ENCODE results near the gene DSTN.

The DSTN gene

GRCh38 chr20:17655865-17656479 is 86.1 kb downstream of the DSTN start:
- no peak; the same call in 2 of the 3 replicates for ATAC-seq
- TF ChIP-seq ZFP3 (CRISPR knock-in tag; IDR thresholded peaks at IDR 0.05) (no peak), TCF4 (CRISPR knock-in tag; IDR thresholded peaks at IDR 0.05; ENCODE audit: borderline replicate concordance) (no peak), ZNF565 (CRISPR knock-in tag; conservative IDR thresholded peaks at IDR 0.05; ENCODE audit: low read depth) (no peak), PPARA (CRISPR knock-in tag; IDR thresholded peaks at IDR 0.05; ENCODE audit: borderline replicate concordance) (no peak), ZC3H10 (CRISPR knock-in tag; IDR thresholded peaks at IDR 0.05) (no peak), ZNF70 (CRISPR knock-in tag; IDR thresholded peaks at IDR 0.05) (no peak), ESRRG (CRISPR knock-in tag; IDR thresholded peaks at IDR 0.05) (no peak), ARNTL (CRISPR knock-in tag; IDR thresholded peaks at IDR 0.05; ENCODE audit: borderline replicate concordance, low read depth) (no peak), OSR1 (CRISPR knock-in tag; IDR thresholded peaks at IDR 0.05) (no peak), CSRNP3 (CRISPR knock-in tag; IDR thresholded peaks at IDR 0.05) (no peak), ISL1 (CRISPR knock-in tag; IDR thresholded peaks at IDR 0.05) (no peak), CREB5 (CRISPR knock-in tag; IDR thresholded peaks at IDR 0.05; ENCODE audit: low read depth) (no peak)

GRCh38 chr20:17657079-17657825 is 87.4 kb downstream of the DSTN start:
- TF ChIP-seq SNAI2 (CRISPR knock-in tag; IDR thresholded peaks at IDR 0.05) (no peak), ZNF70 (CRISPR knock-in tag; IDR thresholded peaks at IDR 0.05) (no peak), ZNF565 (CRISPR knock-in tag; conservative IDR thresholded peaks at IDR 0.05; ENCODE audit: low read depth) (no peak), PPARA (CRISPR knock-in tag; IDR thresholded peaks at IDR 0.05; ENCODE audit: borderline replicate concordance) (no peak), ISL1 (CRISPR knock-in tag; IDR thresholded peaks at IDR 0.05) (no peak), ZNF8 (CRISPR knock-in tag; IDR thresholded peaks at IDR 0.05) (no peak)
- no peak for ATAC-seq

GRCh38 chr20:17657898-17658647 is 88.2 kb downstream of the DSTN start:
- TF ChIP-seq SNAI2 (CRISPR knock-in tag; IDR thresholded peaks at IDR 0.05) (no peak), TSHZ2 (CRISPR knock-in tag; IDR thresholded peaks at IDR 0.05) (no peak), POU6F1 (CRISPR knock-in tag; IDR thresholded peaks at IDR 0.05; ENCODE audit: borderline replicate concordance, low read depth) (no peak), ZFP30 (CRISPR knock-in tag; IDR thresholded peaks at IDR 0.05) (no peak), ZC3H10 (CRISPR knock-in tag; IDR thresholded peaks at IDR 0.05) (no peak), CSDC2 (CRISPR knock-in tag; IDR thresholded peaks at IDR 0.05) (no peak), CSRNP3 (CRISPR knock-in tag; IDR thresholded peaks at IDR 0.05) (no peak), CREB5 (CRISPR knock-in tag; IDR thresholded peaks at IDR 0.05; ENCODE audit: low read depth) (no peak), RARB (CRISPR knock-in tag; IDR thresholded peaks at IDR 0.05) (no peak)
- ATAC-seq = no peak
